GM12875 (cell line): ENCODE data around the gene ZNF740.

Experiments used
- H3K4me3 ChIP-seq: one replicate; pipeline ENCODE4 v1.5.1; 2011; ENCODE audit warnings: low read depth, low read length, control low read depth
- CTCF ChIP-seq: IDR thresholded peaks from 2 replicates; pipeline ENCODE4 v1.5.1; 2011; ENCODE audit warnings: low read depth, mild to moderate bottlenecking, control low read depth, inconsistent platforms, low read length, moderate library complexity, borderline replicate concordance; ENCODE audit not compliant: insufficient read depth

The ZNF740 gene

GRCh38 chr12:53214687-53215455 lies 34.3 kb downstream of the ZNF740 start:
- TF ChIP-seq CTCF: no peak
- no peak overlapping the region for H3K4me3 ChIP-seq

- no peak overlapping the region for H3K4me3 ChIP-seq
- TF ChIP-seq CTCF: no peak
These were observed 35.0 kb downstream of the ZNF740 start for GRCh38 chr12:53215497-53215896.

DNA sequence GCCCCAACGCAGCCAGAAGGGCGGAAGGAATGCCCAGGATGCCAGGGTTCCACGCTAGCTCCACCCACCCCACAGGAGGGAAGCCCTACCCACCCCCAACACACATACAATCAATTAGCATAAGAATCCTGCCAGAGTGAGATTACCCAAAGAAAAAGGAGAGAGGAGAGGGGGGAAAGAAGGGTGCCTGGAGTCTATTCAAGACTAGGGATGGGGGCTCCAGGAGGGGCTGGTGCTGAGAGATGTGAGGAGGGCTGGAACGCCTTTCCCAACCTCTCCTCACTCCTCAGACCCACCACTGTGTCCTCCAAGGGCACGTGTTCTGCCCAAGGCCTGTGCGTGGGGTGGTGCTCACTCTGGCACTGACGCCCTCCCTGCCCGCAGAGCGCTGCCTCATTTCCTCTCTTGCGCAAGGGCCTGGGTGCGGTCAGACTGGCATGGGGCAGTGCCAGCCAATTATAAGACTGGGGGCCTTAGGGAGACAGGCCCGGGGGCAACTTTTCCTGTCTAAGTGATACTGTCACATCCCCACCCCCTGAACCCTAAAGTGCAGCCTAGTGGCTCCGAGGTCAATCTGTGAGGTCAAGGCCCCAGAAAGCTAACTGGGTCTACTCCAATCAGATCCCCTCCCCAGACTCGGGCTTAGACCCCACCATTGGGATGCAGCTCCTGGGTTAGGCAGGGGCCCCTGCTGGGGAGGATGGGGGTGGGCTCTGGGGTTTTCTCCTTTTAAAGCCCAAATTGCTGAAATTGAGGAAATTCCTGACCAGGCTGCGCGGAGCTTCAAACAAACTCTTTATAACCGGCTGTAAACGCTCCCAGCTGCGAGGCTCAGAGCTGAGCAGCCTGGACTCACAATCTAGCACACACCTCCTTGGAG lies 36.8 kb downstream of the ZNF740 start:
- no peak for TF ChIP-seq CTCF
- no peak overlapping the region for H3K4me3 ChIP-seq

- H3K4me3 ChIP-seq: no peak overlapping the region
- TF ChIP-seq CTCF: no peak
These were observed 37.4 kb downstream of the ZNF740 start for GRCh38 chr12:53217931-53218307.

- TF ChIP-seq CTCF: no peak
- H3K4me3 ChIP-seq: peak overlapping the region; percentile 57
These were observed 38.2 kb downstream of the ZNF740 start for GRCh38 chr12:53218551-53219291.

GRCh38 chr12:53219292-53219955 lies 38.9 kb downstream of the ZNF740 start:
- H3K4me3 ChIP-seq: peak overlapping the region; percentile 57
- TF ChIP-seq CTCF: no peak
